ENCODE measurements around the gene EMC7. TPM values are rescaled to one million over a fixed set of nuclear protein-coding genes. Genes with fewer than 3 reads are reported as not detected.

EMC7 gene
- polyA plus RNA-seq, 2 of the 4 experiments (the other 2 are of a cell fraction): 129 to 221 TPM

- no peak for TF ChIP-seq SREBF2 (IDR thresholded peaks at IDR 0.05)
- TF ChIP-seq RARB (CRISPR knock-in tag; IDR thresholded peaks at IDR 0.05): no peak
- no peak for TF ChIP-seq JUN (IDR thresholded peaks at IDR 0.05)
- no peak for TF ChIP-seq CEBPB (IDR thresholded peaks at IDR 0.05)
- no peak for TF ChIP-seq POLR2AphosphoS2 (conservative IDR thresholded peaks at IDR 0.05; ENCODE audit: low read length)
- no peak for DNase-seq (ENCODE audit: low read depth in 1 of 2, low spot score in 1 of 2)
- Histone ChIP-seq H3K27ac (no peak overlapping the region), H3K4me3 (no peak overlapping the region), H3K4me1 (no peaks in the 10 kb centered on the region), H3K9me3 (no peaks in the 10 kb centered on the region), H3K4me2 (no peak overlapping the region)
- CTCF ChIA-PET: interaction anchor here (0.6 to 11.3 kb wide), 5 partner anchors 11 to 253 kb away, joined by 3 to 223 read pairs (median 3); partner anchors contain the start of genes EMC4, KATNBL1 and LPCAT4
- FAIRE-seq: no peak
- POLR2A ChIA-PET: interaction anchor here (0.7 kb wide), 1 partner anchor 95 kb away, joined by 3 read pairs; no protein-coding TSS in a partner anchor
- 46% methylated on average over 2 of the region's 2 CpGs for WGBS (ENCODE audit: missing lambda C conversion rate)
- ATAC-seq: no peak
These were observed 12.6 kb upstream of the EMC7 start for GRCh38 chr15:34114215-34114614.

GRCh38 chr15:34111488-34111887, 9.8 kb upstream of the EMC7 start:
- ChIA-PET CTCF (interaction anchor here (0.8 to 11.3 kb wide), 7 partner anchors 10 to 249 kb away, joined by 3 to 223 read pairs (median 4); partner anchors contain the start of genes EMC7, KATNBL1 and PGBD4), POLR2A (interaction anchor here (1.2 to 3.0 kb wide), 2 partner anchors 10 to 98 kb away, joined by 4 to 35 read pairs; partner anchors contain the start of genes EMC7, KATNBL1 and PGBD4)
- no peaks in the 10 kb centered on the region for H3K9me3 ChIP-seq
- 52% methylated on average over 6 of the region's 6 CpGs for WGBS (ENCODE audit: missing lambda C conversion rate)
- ATAC-seq (peak in 1 of 2 experiments; percentile 14; a peak in 1 of 6 replicates), DNase-seq (ENCODE audit: low read depth in 1 of 2, low spot score in 1 of 2) (no peak), FAIRE-seq (no peak)
- no peak overlapping the region for H3K27ac ChIP-seq
- no peaks in the 10 kb centered on the region for H3K4me1 ChIP-seq
- H3K4me3 ChIP-seq: no peak overlapping the region
- TF ChIP-seq RARB (CRISPR knock-in tag; IDR thresholded peaks at IDR 0.05) (no peak), EP300 (IDR thresholded peaks at IDR 0.05) (no peak), ZSCAN20 (CRISPR knock-in tag; IDR thresholded peaks at IDR 0.05) (no peak), NFE2L2 (conservative IDR thresholded peaks at IDR 0.05; ENCODE audit: low read length) (no peak), JUN (IDR thresholded peaks at IDR 0.05) (no peak), RNF2 (IDR thresholded peaks at IDR 0.05; ENCODE audit: borderline replicate concordance, low read depth) (no peak)
- TF ChIP-seq, protein P1, sequence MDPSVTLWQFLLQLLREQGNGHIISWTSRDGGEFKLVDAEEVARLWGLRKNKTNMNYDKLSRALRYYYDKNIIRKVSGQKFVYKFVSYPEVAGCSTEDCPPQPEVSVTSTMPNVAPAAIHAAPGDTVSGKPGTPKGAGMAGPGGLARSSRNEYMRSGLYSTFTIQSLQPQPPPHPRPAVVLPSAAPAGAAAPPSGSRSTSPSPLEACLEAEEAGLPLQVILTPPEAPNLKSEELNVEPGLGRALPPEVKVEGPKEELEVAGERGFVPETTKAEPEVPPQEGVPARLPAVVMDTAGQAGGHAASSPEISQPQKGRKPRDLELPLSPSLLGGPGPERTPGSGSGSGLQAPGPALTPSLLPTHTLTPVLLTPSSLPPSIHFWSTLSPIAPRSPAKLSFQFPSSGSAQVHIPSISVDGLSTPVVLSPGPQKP (IDR thresholded peaks at IDR 0.05; ENCODE audit: low read depth, low read length): no peak
- no peak overlapping the region for H3K4me2 ChIP-seq

- TF ChIP-seq SMC3 (IDR thresholded peaks at IDR 0.05): peak; percentile 86
- TF ChIP-seq RAD21 (conservative IDR thresholded peaks at IDR 0.05 in 1 of 2, IDR thresholded peaks at IDR 0.05 in 1 of 2): peak; percentile 91 to 96
- TF ChIP-seq HDAC2 (IDR thresholded peaks at IDR 0.05): no peak
- TF ChIP-seq CHD4 (IDR thresholded peaks at IDR 0.05; ENCODE audit: borderline replicate concordance): no peak
- peak; percentile 94 for TF ChIP-seq CTCF (IDR thresholded peaks at IDR 0.05)
- H3K4me1 ChIP-seq: no peaks in the 10 kb centered on the region
- ChIA-PET POLR2A (interaction anchor here (0.6 to 3.0 kb wide), 6 partner anchors 8 to 478 kb away, joined by 3 to 35 read pairs (median 8); partner anchors contain the start of genes EMC7, KATNBL1, LPCAT4 and NOP10), CTCF (interaction anchor here (0.6 to 11.3 kb wide), 40 partner anchors 9 to 407 kb away, joined by 3 to 223 read pairs (median 4); partner anchors contain the start of genes EMC4, EMC7, KATNBL1 and LPCAT4)
- FAIRE-seq (peak; percentile 85), ATAC-seq (peak; percentile 79; a peak in 5 of 6 replicates), DNase-seq (ENCODE audit: low read depth in 1 of 2, low spot score in 1 of 2) (peak; percentile 34 to 64)
- no peaks in the 10 kb centered on the region for H3K9me3 ChIP-seq
- 43% methylated on average over 5 of the region's 5 CpGs for WGBS (ENCODE audit: missing lambda C conversion rate)
- no peak overlapping the region for H3K4me3 ChIP-seq
- H3K27ac ChIP-seq: no peak overlapping the region
- H3K4me2 ChIP-seq: no peak overlapping the region
These were observed 8.4 kb upstream of the EMC7 start for GRCh38 chr15:34109797-34110663.
